SK-N-SH treated with all-trans-retinoic acid at 6 μM for 48 hours (cell line): ENCODE data around the gene TMPRSS6.

Experiments
- ATAC-seq: fragments of 200-7000 bp; cut with Tn5 transposase; 3 replicates; pipeline ENCODE4 v1.9.1; 2020; ENCODE audit warnings: mild to moderate bottlenecking, moderate library complexity
- ARNTL ChIP-seq: fragments of 450-650 bp; formaldehyde crosslinking; IDR thresholded peaks from 2 replicates; pipeline ENCODE4 v1.5.0; 2020; ENCODE audit warnings: low read depth, mild to moderate bottlenecking, moderate library complexity, borderline replicate concordance
- BACH2 ChIP-seq: fragments of 250-450 bp; sonication (Bioruptor Pico); IDR thresholded peaks from 2 replicates; pipeline ENCODE4 v1.9.0; 2021; ENCODE audit warnings: mild to moderate bottlenecking, borderline replicate concordance
- CSDC2 ChIP-seq: fragments of 250-450 bp; sonication (Bioruptor Pico); IDR thresholded peaks from 2 replicates; pipeline ENCODE4 v1.5.0; 2020; ENCODE audit warnings: mild to moderate bottlenecking, moderate library complexity
- CSRNP3 ChIP-seq: fragments of 250-450 bp; sonication (Bioruptor Pico); IDR thresholded peaks from 2 replicates; pipeline ENCODE4 v1.5.1; 2021; ENCODE audit warnings: mild to moderate bottlenecking, moderate library complexity
- ESRRG ChIP-seq: fragments of 250-450 bp; sonication (Bioruptor Pico); IDR thresholded peaks from 2 replicates; pipeline ENCODE4 v1.6.1; 2021; ENCODE audit warnings: mild to moderate bottlenecking
- GLIS3 ChIP-seq: fragments of 250-450 bp; sonication (Bioruptor Pico); IDR thresholded peaks from 2 replicates; pipeline ENCODE4 v1.5.0; 2020; ENCODE audit warnings: mild to moderate bottlenecking, moderate library complexity
- ISL1 ChIP-seq: fragments of 250-450 bp; sonication (Bioruptor Pico); IDR thresholded peaks from 2 replicates; pipeline ENCODE4 v2.1.2; 2022; ENCODE audit warnings: mild to moderate bottlenecking, moderate library complexity
- POU6F1 ChIP-seq: fragments of 250-450 bp; sonication (Bioruptor Pico); IDR thresholded peaks from 2 replicates; pipeline ENCODE4 v1.8.0; 2021; ENCODE audit warnings: low read depth, mild to moderate bottlenecking, moderate library complexity, borderline replicate concordance
- PPARA ChIP-seq: fragments of 250-450 bp; sonication (Bioruptor Pico); IDR thresholded peaks from 2 replicates; pipeline ENCODE4 v1.5.0; 2020; ENCODE audit warnings: mild to moderate bottlenecking, borderline replicate concordance
- RARB ChIP-seq: fragments of 250-450 bp; sonication (Bioruptor Pico); IDR thresholded peaks from 2 replicates; pipeline ENCODE4 v1.8.0; 2021; ENCODE audit warnings: mild to moderate bottlenecking, moderate library complexity
- SNAI2 ChIP-seq: fragments of 250-450 bp; sonication (Bioruptor Pico); IDR thresholded peaks from 2 replicates; pipeline ENCODE4 v1.5.0; 2020; ENCODE audit warnings: mild to moderate bottlenecking, moderate library complexity
- TOX ChIP-seq: fragments of 250-450 bp; sonication (Bioruptor Pico); IDR thresholded peaks from 2 replicates; pipeline ENCODE4 v1.8.0; 2021; ENCODE audit warnings: mild to moderate bottlenecking, moderate library complexity, borderline replicate concordance
- TSHZ2 ChIP-seq: fragments of 250-450 bp; sonication (Bioruptor Pico); IDR thresholded peaks from 2 replicates; pipeline ENCODE4 v1.5.0; 2020; ENCODE audit warnings: mild to moderate bottlenecking, moderate library complexity
- ZFP3 ChIP-seq: fragments of 250-450 bp; sonication (Bioruptor Pico); IDR thresholded peaks from 2 replicates; pipeline ENCODE4 v1.5.0; 2020; ENCODE audit warnings: mild to moderate bottlenecking, moderate library complexity
- ZFP30 ChIP-seq: fragments of 450-650 bp; formaldehyde crosslinking; IDR thresholded peaks from 2 replicates; pipeline ENCODE4 v1.5.0; 2022; ENCODE audit warnings: mild to moderate bottlenecking, moderate library complexity
- ZNF70 ChIP-seq: fragments of 450-650 bp; formaldehyde crosslinking; IDR thresholded peaks from 2 replicates; pipeline ENCODE4 v1.5.0; 2020; ENCODE audit warnings: mild to moderate bottlenecking, moderate library complexity
- ZNF8 ChIP-seq: fragments of 450-650 bp; formaldehyde crosslinking; IDR thresholded peaks from 2 replicates; pipeline ENCODE4 v1.5.0; 2020; ENCODE audit warnings: mild to moderate bottlenecking, moderate library complexity
- TF ChIP-seq, protein P1 (sequence below): fragments of 250-450 bp; sonication (Bioruptor Pico); IDR thresholded peaks from 2 replicates; pipeline ENCODE4 v1.5.1; 2020; ENCODE audit warnings: low read depth, mild to moderate bottlenecking, moderate library complexity

Gene TMPRSS6

GRCh38 chr22:37109242-37109917 lies at the start of gene TMPRSS6:
TSS of gene TMPRSS6 (minus strand) at chr22:37109713. CDS start at chr22:37103417, 6,296 bp downstream.
- TF ChIP-seq PPARA: no peak
- TF ChIP-seq, all 23 proteins: peak for 0
- ATAC-seq: no peak

DNA sequence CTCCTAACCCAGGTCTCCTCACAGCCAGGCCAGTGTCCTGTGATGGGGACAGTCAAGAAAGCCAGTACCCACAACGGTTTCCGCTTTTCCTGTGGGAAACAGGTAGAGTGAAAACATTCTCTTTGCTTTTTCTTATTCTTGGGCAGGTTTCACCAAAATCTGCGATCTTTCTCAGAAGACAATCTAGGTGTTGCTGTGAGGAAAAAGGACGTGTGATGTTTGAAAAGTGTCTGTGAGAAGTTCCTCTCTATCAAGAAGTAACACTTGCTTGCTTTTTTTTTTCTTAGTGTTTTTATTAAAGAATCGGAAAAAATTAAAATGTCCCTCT lies 49.4 kb upstream of the TMPRSS6 start:
- TF ChIP-seq, protein P1, sequence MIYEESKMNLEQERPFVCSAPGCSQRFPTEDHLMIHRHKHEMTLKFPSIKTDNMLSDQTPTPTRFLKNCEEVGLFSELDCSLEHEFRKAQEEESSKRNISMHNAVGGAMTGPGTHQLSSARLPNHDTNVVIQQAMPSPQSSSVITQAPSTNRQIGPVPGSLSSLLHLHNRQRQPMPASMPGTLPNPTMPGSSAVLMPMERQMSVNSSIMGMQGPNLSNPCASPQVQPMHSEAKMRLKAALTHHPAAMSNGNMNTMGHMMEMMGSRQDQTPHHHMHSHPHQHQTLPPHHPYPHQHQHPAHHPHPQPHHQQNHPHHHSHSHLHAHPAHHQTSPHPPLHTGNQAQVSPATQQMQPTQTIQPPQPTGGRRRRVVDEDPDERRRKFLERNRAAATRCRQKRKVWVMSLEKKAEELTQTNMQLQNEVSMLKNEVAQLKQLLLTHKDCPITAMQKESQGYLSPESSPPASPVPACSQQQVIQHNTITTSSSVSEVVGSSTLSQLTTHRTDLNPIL: no peak
- TF ChIP-seq ZNF8 (no peak), TOX (CRISPR knock-in tag) (no peak), POU6F1 (CRISPR knock-in tag) (no peak), ISL1 (CRISPR knock-in tag) (no peak), ZFP3 (no peak), ZFP30 (CRISPR knock-in tag) (no peak), PPARA (no peak), ARNTL (CRISPR knock-in tag) (no peak), GLIS3 (CRISPR knock-in tag) (no peak), CSRNP3 (CRISPR knock-in tag) (no peak), BACH2 (no peak), CSDC2 (CRISPR knock-in tag) (no peak), SNAI2 (CRISPR knock-in tag) (no peak)
- no peak for ATAC-seq

DNA sequence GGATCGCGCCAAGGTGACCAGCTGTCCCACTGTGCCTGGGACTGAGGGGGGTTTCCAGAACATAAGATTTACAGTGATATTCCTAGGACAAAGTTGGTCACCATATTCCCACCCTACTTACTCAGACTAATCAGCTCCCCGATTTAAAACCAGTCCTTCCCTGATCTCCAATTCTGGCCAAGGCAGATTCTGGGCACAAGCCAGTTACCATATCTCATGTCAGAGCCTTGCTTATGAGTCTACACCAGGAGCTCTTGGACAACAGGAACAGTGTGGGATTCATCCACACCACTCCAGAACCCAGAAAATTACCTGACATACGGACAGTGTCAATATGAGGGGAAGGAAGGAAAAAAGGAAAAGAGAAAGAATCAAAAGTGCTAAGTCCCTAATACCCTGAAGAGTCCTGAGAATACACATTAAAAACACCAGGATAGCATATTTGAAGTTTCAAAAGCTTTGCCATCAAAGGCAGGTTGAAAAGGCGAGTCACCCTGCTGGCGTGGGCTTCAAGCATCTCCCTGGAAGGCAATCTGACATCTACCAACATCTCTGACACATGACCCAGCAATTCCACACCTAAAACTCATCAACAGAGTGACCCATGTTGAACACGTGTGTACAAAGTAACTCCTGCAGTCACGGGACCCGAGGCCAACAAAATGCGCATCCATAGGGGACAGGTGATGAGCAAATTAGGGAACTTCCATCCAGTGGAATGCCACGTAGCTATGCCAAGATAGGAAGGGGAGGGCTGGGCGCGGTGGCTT lies 48.2 kb upstream of the TMPRSS6 start:
- ATAC-seq: peak; percentile 45
- TF ChIP-seq, protein P1: no peak
- TF ChIP-seq POU6F1 (CRISPR knock-in tag): no peak
- no peak for TF ChIP-seq RARB (CRISPR knock-in tag)
- no peak for TF ChIP-seq BACH2
- TF ChIP-seq CSRNP3 (CRISPR knock-in tag): no peak
- TF ChIP-seq TSHZ2 (CRISPR knock-in tag): no peak
- no peak for TF ChIP-seq ESRRG
- TF ChIP-seq ZNF70 (CRISPR knock-in tag): no peak
- no peak for TF ChIP-seq SNAI2 (CRISPR knock-in tag)
- TF ChIP-seq CSDC2 (CRISPR knock-in tag): no peak
- TF ChIP-seq PPARA: no peak
